AG10803 (cell line): ENCODE results near the gene FN3K.

ENCODE experiments used
- DNase-seq: peaks from one replicate; pipeline ENCODE4 v3.0.0; 2010; ENCODE audit warnings: low read depth
- H3K4me3 ChIP-seq: 2 replicates; pipeline ENCODE4 v1.5.1; 2011; ENCODE audit warnings: mild to moderate bottlenecking, low read length, control low read depth
- TF ChIP-seq, protein P1 (sequence below): conservative IDR thresholded peaks from 2 replicates; pipeline ENCODE4 v1.5.1; 2011; ENCODE audit warnings: mild to moderate bottlenecking, low read length, control low read depth, inconsistent platforms

FN3K gene

DNA sequence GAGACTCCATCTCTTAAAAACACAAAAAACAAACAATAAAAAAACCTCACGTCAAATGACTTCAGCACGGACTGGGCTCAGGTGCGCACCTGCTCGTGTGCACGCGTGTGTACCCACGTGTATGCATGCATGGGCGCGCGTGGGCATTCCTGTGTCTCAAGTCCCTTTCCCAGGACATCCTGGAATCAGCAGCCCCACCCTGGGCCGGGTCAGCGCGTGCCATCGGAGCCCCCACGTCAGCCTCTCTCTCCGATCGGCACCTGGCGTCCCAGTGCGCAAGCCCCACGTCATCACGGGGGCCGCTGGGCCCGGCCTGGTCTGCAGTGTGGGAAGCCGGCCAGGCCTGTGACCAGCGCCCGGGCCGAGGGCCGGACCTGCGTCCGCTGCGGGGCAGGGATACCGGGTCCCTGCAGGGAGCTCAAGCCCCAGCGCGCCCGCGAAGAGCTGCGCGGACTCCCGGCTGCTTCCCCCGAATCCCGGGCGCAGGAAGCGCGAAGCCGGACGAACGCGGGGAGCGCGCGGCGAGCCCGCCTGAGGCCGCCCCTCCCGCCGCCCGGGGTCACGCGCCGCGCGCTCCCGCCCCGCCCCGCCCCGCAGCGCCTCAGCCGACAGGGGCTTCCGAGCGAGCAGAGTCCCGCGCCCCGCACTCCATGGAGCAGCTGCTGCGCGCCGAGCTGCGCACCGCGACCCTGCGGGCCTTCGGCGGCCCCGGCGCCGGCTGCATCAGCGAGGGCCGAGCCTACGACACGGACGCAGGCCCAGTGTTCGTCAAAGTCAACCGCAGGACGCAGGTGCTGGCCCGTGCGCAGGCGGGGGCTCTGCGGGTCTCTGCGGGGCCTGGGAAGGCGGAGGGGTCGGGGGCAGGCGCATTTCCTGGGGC lies at the start of gene FN3K:
TSS of gene FN3K (plus strand) at position 629 of the 880 bp plus-strand sequence. CDS start at position 651, 22 bp downstream.
- peak within 1 kb of the TSS; percentile 56 for H3K4me3 ChIP-seq
- DNase-seq, result peak; percentile 42
- TF ChIP-seq, protein P1, sequence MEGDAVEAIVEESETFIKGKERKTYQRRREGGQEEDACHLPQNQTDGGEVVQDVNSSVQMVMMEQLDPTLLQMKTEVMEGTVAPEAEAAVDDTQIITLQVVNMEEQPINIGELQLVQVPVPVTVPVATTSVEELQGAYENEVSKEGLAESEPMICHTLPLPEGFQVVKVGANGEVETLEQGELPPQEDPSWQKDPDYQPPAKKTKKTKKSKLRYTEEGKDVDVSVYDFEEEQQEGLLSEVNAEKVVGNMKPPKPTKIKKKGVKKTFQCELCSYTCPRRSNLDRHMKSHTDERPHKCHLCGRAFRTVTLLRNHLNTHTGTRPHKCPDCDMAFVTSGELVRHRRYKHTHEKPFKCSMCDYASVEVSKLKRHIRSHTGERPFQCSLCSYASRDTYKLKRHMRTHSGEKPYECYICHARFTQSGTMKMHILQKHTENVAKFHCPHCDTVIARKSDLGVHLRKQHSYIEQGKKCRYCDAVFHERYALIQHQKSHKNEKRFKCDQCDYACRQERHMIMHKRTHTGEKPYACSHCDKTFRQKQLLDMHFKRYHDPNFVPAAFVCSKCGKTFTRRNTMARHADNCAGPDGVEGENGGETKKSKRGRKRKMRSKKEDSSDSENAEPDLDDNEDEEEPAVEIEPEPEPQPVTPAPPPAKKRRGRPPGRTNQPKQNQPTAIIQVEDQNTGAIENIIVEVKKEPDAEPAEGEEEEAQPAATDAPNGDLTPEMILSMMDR, result no peak

DNA sequence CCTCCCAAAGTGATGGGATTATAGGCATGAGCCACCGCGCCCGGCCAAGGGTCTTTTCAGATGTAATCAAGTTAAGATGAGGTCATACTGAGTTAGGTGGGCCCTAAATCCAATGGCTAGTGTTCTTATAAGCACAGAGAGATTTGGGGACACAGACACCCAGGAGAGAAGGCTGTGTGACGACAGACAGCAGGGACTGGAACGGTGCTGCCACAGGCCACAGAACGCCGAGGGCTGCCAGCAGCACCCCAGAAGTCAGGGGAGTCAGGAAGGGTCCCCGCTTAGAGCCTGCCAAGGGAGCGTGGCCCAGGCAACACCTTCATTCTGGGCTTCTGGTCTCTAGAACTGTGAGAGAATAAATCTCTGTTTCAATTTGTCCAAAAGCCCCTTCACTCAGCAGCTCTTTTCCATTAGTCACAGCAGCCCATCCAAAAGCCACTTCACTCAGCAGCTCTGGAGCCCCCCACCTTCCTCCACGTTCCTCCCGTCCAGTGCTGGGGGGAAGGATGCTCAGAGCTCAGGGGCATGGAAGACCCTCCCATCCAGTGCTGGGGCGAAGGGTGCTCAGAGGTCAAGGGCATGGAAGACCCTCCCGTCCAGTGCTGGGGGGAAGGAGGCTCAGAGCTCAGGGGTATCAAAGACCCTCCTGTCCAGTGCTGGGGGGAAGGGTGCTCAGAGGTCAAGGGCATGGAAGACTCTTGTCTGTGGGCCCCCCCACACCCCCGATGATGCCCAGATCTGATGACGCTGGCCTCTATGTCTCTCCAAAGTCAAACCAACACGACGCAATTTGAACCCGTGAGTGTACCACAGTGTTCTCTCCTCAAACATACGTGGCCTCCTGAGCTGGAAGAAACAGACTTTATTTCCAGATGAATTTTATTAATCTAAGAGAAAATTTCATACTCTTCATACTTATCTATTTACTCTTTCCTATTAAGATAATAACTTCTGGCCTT lies 48.8 kb upstream of the FN3K start:
- H3K4me3 ChIP-seq, result no peak overlapping the region
- DNase-seq, result no peak
- TF ChIP-seq, protein P1, result no peak

DNA sequence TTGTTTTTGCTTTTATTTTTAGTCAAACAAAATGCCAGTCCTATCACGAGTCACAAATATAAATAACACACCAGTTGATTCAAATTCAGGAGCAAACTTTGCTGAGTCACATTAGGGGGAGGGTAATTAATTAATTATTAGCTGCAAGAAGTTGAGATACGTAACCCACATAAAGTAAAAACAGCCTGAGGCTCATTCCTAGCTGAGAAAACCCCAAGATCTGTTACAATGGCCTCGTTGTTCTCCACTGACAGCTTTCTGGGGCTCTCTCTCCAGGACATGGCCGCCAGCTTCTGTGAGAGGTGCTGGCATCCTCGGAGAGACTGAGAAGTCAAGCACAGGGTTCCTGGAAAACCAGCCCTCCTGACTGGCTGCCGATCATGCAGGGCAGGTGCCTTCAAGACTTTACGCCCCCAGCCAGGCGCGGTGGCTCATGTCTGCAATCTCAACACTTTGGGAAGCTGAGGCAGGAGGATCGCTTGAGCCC lies 48.0 kb upstream of the FN3K start:
- H3K4me3 ChIP-seq, result no peak overlapping the region
- no peak for DNase-seq
- TF ChIP-seq, protein P1, result no peak

DNA sequence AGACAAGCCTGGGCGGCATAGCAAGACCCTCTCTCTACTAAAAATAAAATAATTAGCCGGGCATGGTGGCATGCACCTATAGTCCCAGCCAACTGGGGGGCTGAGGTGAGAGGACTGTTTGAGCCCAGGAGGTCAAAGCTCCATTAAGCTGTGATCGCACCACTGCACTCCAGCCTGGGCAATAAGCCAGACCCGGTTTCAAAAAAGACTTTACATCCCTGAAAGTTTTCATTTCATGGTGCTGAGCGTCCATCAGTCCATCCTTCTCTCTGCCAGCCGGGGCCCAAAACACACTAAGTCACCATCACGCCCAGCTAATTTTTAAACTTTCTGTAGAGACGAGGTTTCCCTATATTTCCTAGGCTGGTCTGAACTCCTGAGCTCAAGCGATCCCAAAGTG lies 47.5 kb upstream of the FN3K start:
- TF ChIP-seq, protein P1, result no peak
- no peak for DNase-seq
- no peak overlapping the region for H3K4me3 ChIP-seq

DNA sequence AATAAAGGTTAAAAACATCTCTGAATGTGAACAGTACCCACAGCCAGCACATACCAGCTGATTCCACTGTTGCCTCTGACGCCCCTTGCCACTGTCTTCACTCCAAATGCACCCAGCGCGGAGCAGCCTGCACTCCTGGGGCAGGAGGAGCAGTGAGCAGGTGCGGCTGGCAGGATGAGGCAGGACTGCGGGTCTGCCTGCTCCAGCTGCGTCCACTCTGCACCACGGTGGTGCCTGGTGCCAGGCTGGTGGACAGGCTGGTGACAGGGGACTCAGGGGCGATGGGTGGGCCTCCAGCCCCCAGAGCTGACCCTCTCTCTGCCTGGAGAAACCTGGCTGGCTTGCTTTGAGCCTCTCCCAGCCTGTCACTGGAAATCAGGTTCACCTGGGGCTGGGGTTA lies 46.3 kb upstream of the FN3K start:
- no peak for DNase-seq
- H3K4me3 ChIP-seq, result no peak overlapping the region
- TF ChIP-seq, protein P1, result no peak

DNA sequence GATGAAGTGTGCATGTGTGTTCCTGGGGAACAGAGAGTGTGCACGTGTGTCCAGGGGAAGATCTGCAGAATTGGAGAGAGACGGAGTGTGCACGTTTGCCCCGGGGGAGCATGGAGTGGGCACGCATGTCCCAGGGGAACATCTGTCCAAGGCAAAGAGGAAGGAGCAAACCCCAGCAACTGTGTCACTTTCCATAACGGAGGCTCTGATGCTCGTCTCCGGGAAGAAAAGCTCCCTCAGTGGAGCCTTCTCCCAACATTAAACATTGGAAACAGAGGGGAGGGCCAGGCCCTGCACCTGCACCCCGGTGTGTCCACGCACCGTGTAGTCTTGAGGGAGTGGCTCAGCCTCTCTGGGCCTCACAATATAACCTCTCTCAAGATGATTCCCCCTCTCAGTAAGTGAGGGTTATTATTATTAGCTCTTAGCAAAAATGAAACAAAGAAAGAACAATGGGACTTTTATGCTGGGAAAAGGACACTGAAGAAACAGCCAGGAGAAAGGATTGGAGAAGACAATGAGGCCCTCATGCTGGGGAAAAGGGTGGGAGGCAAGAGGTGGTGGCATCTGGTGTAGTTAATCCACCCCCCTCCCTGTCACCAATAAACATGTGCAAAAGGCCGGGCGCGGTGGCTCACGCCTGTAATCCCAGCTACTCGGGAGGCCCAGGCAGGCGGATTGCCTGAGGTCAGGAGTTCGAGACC lies 44.5 kb upstream of the FN3K start:
- TF ChIP-seq, protein P1, result no peak
- DNase-seq, result no peak
- no peak overlapping the region for H3K4me3 ChIP-seq
